Measurements from ENCODE around the gene JADE1.
A peak's percentile ranks its signal among the peaks of the same experiment; 100 is the strongest.

Gene JADE1

DNA sequence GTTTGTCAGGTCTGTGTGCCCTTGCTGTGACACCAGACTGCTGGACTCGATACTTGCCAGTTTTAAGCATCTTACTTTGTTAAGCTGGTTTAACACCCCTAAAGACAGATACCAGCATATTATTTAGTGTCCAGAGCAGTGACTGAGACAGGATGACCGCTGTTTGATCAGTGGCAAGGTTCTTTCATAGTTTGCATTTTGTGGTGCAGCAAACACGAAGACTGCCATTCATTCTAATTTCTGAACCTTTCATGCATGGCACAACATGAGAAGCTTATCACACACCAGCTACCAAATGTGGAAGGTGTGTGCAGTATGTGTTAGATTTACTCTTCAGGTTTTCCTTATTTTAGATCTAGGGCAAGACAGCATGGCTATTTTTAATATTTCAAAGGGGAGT lies 28.2 kb downstream of the JADE1 start:
- Histone ChIP-seq H3K4me1 (peaks cover 0 to 75% (median 23%) of the 10 kb centered on the region in 4 donors), H3K4me3 (no peak overlapping the region), H3K27ac (peak overlapping the region in 1 of 2 donors; percentile 56), H3K27me3 (no peaks in the 10 kb centered on the region), H3K9me3 (no peaks in the 10 kb centered on the region), H3K36me3 (peaks cover 0 to 44% (median 14%) of the 10 kb centered on the region in 3 donors)
- DNase-seq, result no peak
- intact Hi-C loops (cut with DNase I; ENCODE audit: low total_unique reads), result no loop called here
- TF ChIP-seq, protein P1, sequence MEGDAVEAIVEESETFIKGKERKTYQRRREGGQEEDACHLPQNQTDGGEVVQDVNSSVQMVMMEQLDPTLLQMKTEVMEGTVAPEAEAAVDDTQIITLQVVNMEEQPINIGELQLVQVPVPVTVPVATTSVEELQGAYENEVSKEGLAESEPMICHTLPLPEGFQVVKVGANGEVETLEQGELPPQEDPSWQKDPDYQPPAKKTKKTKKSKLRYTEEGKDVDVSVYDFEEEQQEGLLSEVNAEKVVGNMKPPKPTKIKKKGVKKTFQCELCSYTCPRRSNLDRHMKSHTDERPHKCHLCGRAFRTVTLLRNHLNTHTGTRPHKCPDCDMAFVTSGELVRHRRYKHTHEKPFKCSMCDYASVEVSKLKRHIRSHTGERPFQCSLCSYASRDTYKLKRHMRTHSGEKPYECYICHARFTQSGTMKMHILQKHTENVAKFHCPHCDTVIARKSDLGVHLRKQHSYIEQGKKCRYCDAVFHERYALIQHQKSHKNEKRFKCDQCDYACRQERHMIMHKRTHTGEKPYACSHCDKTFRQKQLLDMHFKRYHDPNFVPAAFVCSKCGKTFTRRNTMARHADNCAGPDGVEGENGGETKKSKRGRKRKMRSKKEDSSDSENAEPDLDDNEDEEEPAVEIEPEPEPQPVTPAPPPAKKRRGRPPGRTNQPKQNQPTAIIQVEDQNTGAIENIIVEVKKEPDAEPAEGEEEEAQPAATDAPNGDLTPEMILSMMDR (IDR thresholded peaks at IDR 0.05), result no peak

DNA sequence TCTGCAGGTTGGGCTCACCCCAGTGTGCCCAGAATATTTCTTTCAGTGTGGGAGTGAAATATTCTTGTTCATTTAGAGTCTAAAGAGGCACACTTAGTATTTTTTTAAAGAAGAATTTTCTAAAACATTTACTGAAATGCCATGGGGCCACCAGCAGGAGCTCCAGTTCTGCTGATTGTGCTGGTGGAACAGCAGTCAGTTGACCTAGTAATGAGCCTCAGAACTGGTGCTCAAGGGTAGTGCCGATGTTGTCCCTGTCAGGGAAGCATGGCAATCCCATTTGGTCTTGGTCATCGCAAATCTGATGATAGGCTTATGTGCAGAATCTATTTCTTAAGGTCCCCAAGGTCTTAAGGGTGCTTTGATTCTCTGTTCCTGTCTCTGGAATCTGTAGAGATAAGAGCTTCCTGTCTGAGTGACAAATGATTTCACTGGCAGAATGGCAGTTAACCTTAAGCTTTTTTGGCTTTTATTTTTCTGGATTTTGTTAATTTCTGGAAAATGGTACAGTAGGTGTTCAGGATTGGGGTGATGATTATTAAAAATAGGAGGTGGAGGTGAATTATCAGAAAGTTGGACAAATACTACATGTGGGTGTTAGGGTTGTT lies 31.3 kb downstream of the JADE1 start:
- Histone ChIP-seq H3K9me3 (no peaks in the 10 kb centered on the region), H3K27ac (no peak overlapping the region), H3K36me3 (peaks cover 2 to 48% (median 27%) of the 10 kb centered on the region in 3 donors), H3K4me1 (peaks cover 0 to 90% (median 27%) of the 10 kb centered on the region in 4 donors), H3K4me3 (no peak overlapping the region), H3K27me3 (no peaks in the 10 kb centered on the region)
- TF ChIP-seq, protein P1 (IDR thresholded peaks at IDR 0.05), result no peak
- intact Hi-C loops (cut with DNase I; ENCODE audit: low total_unique reads), result no loop called here
- no peak for DNase-seq

DNA sequence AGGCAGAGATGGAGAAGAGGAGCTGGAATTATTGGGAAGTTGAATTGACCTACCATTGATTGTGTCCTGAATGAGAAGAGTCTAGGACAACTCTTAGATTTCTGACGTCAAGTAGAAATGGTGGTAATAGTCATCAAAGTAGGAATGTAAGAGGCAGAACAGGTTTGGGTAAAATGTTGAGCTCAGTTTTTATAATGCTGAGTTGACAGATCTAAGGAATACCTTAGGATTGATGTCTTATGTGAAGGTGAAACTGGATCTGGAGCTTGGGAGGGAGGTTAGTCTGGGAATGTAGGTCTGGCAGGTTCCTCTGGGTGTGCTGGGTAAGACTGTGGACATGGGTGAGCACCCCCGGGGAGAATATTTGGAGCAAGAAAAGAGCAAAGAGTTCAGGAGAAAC lies 31.9 kb downstream of the JADE1 start:
- Histone ChIP-seq H3K9me3 (no peaks in the 10 kb centered on the region), H3K4me1 (peaks cover 0 to 90% (median 25%) of the 10 kb centered on the region in 4 donors), H3K27me3 (no peaks in the 10 kb centered on the region), H3K27ac (no peak overlapping the region), H3K36me3 (peaks cover 8 to 53% (median 31%) of the 10 kb centered on the region in 3 donors), H3K4me3 (no peak overlapping the region)
- TF ChIP-seq, protein P1 (IDR thresholded peaks at IDR 0.05), result no peak
- intact Hi-C loops (cut with DNase I; ENCODE audit: low total_unique reads), result no loop called here
- no peak for DNase-seq

DNA sequence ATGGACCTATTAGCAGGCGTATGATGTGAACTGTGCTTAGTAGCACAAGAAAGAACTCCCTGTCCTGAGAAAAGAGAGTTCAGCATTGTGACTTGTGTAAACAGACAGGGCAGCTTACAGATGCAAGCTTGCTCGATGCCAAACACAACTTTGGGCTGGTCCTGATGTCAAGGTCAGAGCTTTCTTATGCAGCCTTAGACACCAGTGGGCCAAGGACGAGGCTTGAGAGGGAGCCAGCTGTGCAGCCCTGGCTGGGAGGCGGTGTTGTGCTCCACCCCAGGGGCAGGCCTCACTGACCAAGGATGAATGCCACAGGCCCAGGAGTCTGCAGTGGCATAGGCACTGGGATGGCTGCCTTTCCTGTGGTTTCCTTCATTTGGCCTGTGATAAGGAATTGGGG lies 35.4 kb downstream of the JADE1 start:
- no peaks in the 10 kb centered on the region for H3K27me3 ChIP-seq
- peaks cover 0 to 60% (median 20%) of the 10 kb centered on the region in 4 donors for H3K4me1 ChIP-seq
- TF ChIP-seq, protein P1 (IDR thresholded peaks at IDR 0.05), result no peak
- peak; percentile 56 to 92 for DNase-seq
- H3K4me3 ChIP-seq, result no peak overlapping the region
- H3K36me3 ChIP-seq, result peaks cover 40 to 83% (median 66%) of the 10 kb centered on the region in 3 donors
- intact Hi-C loops (cut with DNase I; ENCODE audit: low total_unique reads), result no loop called here
- peak overlapping the region; percentile 62 to 63 for H3K27ac ChIP-seq
- no peaks in the 10 kb centered on the region for H3K9me3 ChIP-seq

DNA sequence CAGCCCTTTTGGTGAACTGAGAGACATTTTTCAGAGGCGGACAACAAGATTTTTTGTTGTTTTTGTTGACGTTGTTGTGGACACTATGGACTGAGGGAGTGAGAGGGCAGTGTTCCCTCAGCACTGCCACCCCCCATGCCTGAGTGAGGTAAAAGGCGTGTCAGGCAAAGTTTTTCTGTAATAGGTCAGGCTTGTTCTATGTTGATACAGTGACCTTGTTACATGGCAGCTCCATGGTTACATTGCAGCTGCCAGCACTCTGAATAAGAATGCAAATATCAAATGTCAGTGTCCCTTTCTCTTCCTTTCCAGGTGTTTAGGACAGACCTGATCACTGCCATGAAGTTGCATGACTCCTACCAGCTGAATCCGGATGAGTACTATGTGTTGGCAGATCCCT lies 36.6 kb downstream of the JADE1 start:
- Histone ChIP-seq H3K9me3 (no peaks in the 10 kb centered on the region), H3K4me1 (peaks cover 0 to 50% (median 17%) of the 10 kb centered on the region in 4 donors), H3K27ac (peak overlapping the region in 1 of 2 donors; percentile 62), H3K4me3 (no peak overlapping the region), H3K27me3 (no peaks in the 10 kb centered on the region), H3K36me3 (peaks cover 51 to 85% (median 77%) of the 10 kb centered on the region in 3 donors)
- intact Hi-C loops (cut with DNase I; ENCODE audit: low total_unique reads), result no loop called here
- TF ChIP-seq, protein P1 (IDR thresholded peaks at IDR 0.05), result no peak
- no peak for DNase-seq

Data from tibial artery (tissue), 4 donors.